HepG2 (cell line): Measurements from ENCODE around the gene CLPTM1. TPM values are rescaled to one million over a fixed set of nuclear protein-coding genes. Genes with fewer than 3 reads are reported as not detected.
A peak's percentile ranks its signal among the peaks of the same experiment; 100 is the strongest.

Experiments
- AFF4 ChIP-seq: sonication (generic); formaldehyde crosslinking; IDR thresholded peaks from 2 replicates; pipeline ENCODE4 v1.4.0; 2020; ENCODE audit warnings: missing genetic modification reagents
- CCDC6 ChIP-seq: sonication (generic); formaldehyde crosslinking; IDR thresholded peaks from 2 replicates; pipeline ENCODE4 v1.8.1; 2022; ENCODE audit warnings: mild to moderate bottlenecking, missing genetic modification reagents, moderate library complexity
- HDAC2 ChIP-seq: sonication (generic); formaldehyde crosslinking; IDR thresholded peaks from 2 replicates; pipeline ENCODE4 v1.4.0; 2020; ENCODE audit warnings: missing genetic modification reagents
- NR0B2 ChIP-seq: sonication (generic); formaldehyde crosslinking; IDR thresholded peaks from 2 replicates; pipeline ENCODE4 v1.4.0; 2020; ENCODE audit warnings: mild to moderate bottlenecking, missing genetic modification reagents
- PREB ChIP-seq: sonication (generic); formaldehyde crosslinking; IDR thresholded peaks from 2 replicates; pipeline ENCODE4 v1.4.0; 2020; ENCODE audit warnings: missing genetic modification reagents
- RFX3 ChIP-seq: IDR thresholded peaks from 2 replicates; pipeline ENCODE4 v1.6.1; 2016; ENCODE audit warnings: missing biosample characterization, missing genetic modification reagents
- SUZ12 ChIP-seq: fragments of 150-350 bp; IDR thresholded peaks from 2 replicates; pipeline ENCODE4 v1.6.1; 2014; ENCODE audit warnings: low read depth, low read length
- TRIM24 ChIP-seq: sonication (generic); formaldehyde crosslinking; IDR thresholded peaks from 2 replicates; pipeline ENCODE4 v1.8.0; 2022; ENCODE audit warnings: mild to moderate bottlenecking, missing genetic modification reagents
- ZBTB40 ChIP-seq, 2 experiments: fragments of 450-650 bp in 1 of 2; sonication (generic) in 1 of 2; formaldehyde crosslinking in 1 of 2; IDR thresholded peaks; 2 replicates each; pipeline versions ENCODE4 v1.6.1 to v1.8.0; 2016 to 2022; ENCODE audit warnings: antibody characterized with exemption in 1 of 2, mild to moderate bottlenecking in 1 of 2, missing genetic modification reagents in 1 of 2
- ZNF33A ChIP-seq: sonication (generic); formaldehyde crosslinking; IDR thresholded peaks from 2 replicates; pipeline ENCODE4 v1.5.1; 2020; ENCODE audit warnings: missing genetic modification reagents, mild to moderate bottlenecking, moderate library complexity, borderline replicate concordance
- ZNF432 ChIP-seq: sonication (generic); formaldehyde crosslinking; IDR thresholded peaks from 2 replicates; pipeline ENCODE4 v1.5.0; 2020; ENCODE audit warnings: missing genetic modification reagents, mild to moderate bottlenecking, borderline replicate concordance
- ZNF710 ChIP-seq: sonication (generic); formaldehyde crosslinking; IDR thresholded peaks from 2 replicates; pipeline ENCODE4 v1.5.0; 2020; ENCODE audit warnings: mild to moderate bottlenecking, missing genetic modification reagents, borderline replicate concordance
- polyA plus RNA-seq, 8 experiments: library from polyadenylated mRNA; depleted of rRNA in 3 of 8; stranded (reverse) in 7 of 8; unstranded in 1 of 8; fragments of >200 nt; fragmentation: Illumina TruSeq in 4 of 8; extraction: Trizol in 4 of 8; gene quantifications; 2 replicates each; pipeline versions ENCODE4 v1.2.1 to v1.2.3, GENCODE V29; 2011 to 2016; ENCODE audit warnings: low read depth in 4 of 8, missing spikeins in 1 of 8, mixed read lengths in 1 of 8; ENCODE audit not compliant: insufficient read depth in 1 of 8
- total RNA-seq, 5 experiments: library from RNA; depleted of rRNA; stranded (reverse); fragments of >200 nt; fragmentation: Illumina TruSeq; extraction: Trizol; gene quantifications; 2 replicates each; pipeline ENCODE4 v1.2.3, GENCODE V29; 2016; ENCODE audit warnings: low read depth in 1 of 5

Gene CLPTM1
- total and polyA plus RNA-seq, 2 of the 13 experiments (the other 11 are each of a cell fraction or from before 2014, with no cell fraction given): 34.9 to 42.8 TPM

- TF ChIP-seq AFF4: no peak
- TF ChIP-seq ZBTB40 (IDR thresholded peaks at IDR 0.05): no peak
- TF ChIP-seq ZBTB40 (CRISPR knock-in tag; IDR thresholded peaks at IDR 0.05): no peak; the same call in 1 of the 2 replicates
- no peak for TF ChIP-seq NR0B2 (CRISPR knock-in tag)
- TF ChIP-seq ZNF33A (CRISPR knock-in tag): no peak
- peak; percentile 61; the same call in 1 of the 2 replicates for TF ChIP-seq HDAC2 (CRISPR knock-in tag)
- TF ChIP-seq PREB: no peak
- no peak for TF ChIP-seq SUZ12
- no peak for TF ChIP-seq CCDC6 (CRISPR knock-in tag)
- TF ChIP-seq ZNF432 (CRISPR knock-in tag): no peak
- TF ChIP-seq ZNF710 (CRISPR knock-in tag): no peak
- no peak for TF ChIP-seq TRIM24 (CRISPR knock-in tag)
- TF ChIP-seq RFX3: no peak
These were observed 15.5 kb upstream of the CLPTM1 start (continued) for GRCh38 chr19:44939668-44940067.
